NB4 (cell line): ENCODE results near the gene NFIB.

Experiments
- POLR2A ChIP-seq: IDR thresholded peaks from 2 replicates; pipeline ENCODE4 v1.6.1; 2011; ENCODE audit warnings: mild to moderate bottlenecking; ENCODE audit not compliant: insufficient read length; ENCODE audit errors: extremely low read depth
- TF ChIP-seq, protein P1 (sequence below): IDR thresholded peaks from one replicate; pipeline ENCODE4 v1.5.1; 2012; ENCODE audit warnings: low read depth, low read length

DNA sequence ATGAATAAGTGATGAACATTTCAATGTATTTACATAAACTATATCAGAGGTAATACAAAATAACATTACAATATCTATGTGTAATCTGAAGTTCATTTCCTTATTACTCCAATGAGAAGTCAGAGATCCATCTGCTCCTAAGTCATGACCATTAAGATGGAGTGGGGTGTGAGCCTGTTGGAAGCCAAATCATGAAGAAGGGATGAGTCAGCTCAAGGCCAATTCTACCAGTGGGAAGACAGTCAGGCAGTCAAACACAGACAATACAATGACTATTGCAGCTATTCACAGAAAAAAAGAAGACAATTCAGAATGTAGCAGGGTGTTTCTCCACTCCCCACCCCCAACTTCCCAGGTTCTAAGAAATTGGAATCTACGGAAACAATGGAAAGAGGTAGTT, 155.0 kb downstream of the NFIB start:
- TF ChIP-seq, protein P1, sequence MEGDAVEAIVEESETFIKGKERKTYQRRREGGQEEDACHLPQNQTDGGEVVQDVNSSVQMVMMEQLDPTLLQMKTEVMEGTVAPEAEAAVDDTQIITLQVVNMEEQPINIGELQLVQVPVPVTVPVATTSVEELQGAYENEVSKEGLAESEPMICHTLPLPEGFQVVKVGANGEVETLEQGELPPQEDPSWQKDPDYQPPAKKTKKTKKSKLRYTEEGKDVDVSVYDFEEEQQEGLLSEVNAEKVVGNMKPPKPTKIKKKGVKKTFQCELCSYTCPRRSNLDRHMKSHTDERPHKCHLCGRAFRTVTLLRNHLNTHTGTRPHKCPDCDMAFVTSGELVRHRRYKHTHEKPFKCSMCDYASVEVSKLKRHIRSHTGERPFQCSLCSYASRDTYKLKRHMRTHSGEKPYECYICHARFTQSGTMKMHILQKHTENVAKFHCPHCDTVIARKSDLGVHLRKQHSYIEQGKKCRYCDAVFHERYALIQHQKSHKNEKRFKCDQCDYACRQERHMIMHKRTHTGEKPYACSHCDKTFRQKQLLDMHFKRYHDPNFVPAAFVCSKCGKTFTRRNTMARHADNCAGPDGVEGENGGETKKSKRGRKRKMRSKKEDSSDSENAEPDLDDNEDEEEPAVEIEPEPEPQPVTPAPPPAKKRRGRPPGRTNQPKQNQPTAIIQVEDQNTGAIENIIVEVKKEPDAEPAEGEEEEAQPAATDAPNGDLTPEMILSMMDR: no peak
- TF ChIP-seq POLR2A: no peak
